ENCODE measurements around the gene ABCG1.

Gene ABCG1

DNA sequence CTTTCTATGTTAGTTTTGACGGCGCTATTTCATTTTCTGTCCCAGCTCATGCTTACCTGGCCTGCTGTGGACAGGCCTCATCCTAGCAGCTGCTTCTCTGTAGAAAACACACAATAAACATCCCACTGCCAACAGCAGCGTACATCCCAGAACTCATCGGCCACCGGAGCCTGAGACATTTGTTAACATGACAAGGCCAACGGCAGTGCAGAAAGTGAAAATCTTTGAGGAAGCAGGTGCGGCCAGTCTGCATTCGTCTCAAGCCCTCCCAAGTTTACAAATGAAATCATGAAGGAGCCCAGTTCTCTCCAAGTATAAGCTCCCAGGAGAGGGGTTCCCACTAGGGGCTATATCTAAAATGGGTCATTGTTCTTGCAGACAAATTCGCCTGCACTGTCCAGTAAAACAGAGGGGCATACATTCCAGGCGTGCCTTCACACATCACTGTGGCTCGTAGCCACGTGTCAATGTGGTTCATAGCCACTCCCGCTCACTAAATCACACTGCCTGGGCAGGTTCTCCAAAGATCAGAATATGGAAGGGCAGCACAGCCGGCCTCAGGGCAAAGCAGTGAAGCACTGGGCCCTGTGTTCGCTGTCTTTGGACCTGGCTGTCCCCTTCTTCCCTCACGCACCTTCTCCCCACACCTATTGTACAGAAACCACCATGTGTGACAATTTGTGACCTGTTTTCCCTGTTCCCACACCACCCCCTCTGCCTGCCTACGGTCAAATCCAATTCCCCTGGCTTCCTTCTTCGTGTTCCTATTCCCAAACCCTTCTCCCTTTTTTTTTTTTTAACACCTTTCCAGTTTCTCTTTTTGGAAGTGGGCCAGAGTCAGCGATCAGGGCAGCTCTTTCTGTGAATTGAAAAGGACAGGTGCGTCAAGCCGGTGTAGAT is 27.0 kb upstream of the ABCG1 start:
- DNase-seq (ENCODE audit: low spot score) = no peak

DNA sequence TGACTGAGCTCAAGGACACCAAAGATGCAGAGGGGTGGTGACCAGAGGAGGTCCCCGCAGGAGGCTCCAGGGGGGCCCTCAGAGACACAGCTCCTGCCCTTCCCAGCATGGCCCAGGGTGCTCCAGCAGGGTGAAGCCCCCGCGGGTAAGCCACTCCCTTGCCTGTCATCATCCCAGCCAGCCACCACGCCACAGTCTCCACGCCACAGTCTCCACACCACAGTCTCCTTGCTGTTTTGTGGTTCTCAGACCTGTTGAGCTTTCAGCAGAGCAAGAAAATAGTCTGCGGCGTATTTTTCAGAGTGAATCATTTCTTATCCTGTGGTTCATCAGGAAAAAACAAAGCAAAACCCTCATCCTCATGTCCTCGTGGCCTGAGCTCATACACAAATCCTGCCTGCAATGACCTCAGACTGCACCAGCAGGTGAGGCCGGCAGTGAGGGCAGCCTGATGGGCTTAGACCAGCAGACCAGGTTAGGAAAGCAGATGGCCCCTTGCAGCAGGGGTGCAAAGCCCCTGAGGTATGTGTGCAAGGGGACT is 25.7 kb upstream of the ABCG1 start:
- DNase-seq (ENCODE audit: low spot score) = no peak

DNA sequence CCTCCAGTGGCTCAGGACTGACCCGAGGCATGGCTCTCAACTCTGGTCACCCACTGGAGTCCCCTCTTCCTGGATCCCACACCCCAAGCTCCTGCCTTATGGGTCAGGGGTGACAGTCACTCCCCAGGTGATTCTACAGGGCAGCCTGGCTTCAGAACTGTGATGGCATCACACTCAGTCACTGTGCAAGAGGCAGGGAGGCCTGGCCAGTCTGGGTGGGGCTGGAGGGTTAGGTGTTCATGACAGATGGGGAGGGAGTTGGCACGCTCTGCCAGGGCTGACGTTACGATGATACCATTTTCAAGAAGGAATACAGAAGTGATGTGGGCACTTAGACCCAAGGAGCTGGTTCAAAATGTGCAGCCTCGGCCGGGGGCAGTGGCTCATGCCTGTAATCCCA is 25.2 kb upstream of the ABCG1 start:
- DNase-seq (ENCODE audit: low spot score) = no peak

DNA sequence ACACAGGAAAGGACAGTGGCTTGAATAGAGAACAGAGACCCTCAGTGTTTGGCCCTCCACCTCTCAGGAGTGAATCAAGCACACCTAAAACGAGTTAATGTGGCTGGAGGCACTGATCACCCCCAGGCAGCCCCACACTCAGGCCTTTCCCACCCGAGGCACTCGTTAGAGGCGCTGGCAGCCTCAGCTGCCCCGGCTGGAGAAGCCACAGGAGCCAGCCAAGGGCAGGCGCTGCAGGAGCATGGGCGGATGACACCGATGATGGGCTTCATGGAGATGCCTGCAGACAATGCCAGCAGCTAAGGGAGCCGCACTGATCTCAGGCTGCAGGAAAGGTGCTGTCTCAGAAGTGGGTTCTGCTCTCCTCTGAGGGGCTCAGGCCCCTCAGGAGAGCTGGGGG is 24.1 kb upstream of the ABCG1 start:
- no peak for DNase-seq (ENCODE audit: low spot score)

DNA sequence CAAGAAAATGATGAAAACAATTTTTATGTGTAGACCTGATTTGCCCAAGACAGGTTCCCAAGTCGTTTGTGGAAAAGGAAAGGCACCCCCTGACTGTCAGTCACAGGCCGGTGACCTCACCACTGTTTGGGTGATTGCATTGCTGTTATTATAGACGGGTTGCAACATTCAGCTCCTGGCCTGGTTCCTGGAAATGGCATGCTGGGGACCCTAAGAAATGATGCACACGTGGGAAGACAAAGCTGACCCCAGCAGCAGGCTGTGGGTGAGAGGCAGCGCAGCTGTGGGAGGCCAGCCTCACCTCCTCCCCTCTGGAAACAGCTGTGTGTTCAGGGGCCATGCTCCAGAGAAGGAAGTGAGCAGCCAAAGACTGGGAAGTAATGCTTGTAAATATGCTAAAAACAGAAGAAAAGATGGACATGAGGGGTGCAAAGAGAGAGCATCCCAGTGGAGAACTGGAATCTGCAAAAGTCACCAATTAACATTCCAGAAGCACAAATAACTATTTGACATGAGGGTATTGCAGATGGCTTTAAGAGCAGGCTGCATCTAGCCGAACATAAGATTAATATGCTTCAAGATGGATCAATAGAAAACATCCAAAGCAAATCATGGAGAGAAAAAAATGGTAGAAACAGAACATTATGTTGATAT is 23.4 kb upstream of the ABCG1 start:
- no peak for DNase-seq (ENCODE audit: low spot score)

DNA sequence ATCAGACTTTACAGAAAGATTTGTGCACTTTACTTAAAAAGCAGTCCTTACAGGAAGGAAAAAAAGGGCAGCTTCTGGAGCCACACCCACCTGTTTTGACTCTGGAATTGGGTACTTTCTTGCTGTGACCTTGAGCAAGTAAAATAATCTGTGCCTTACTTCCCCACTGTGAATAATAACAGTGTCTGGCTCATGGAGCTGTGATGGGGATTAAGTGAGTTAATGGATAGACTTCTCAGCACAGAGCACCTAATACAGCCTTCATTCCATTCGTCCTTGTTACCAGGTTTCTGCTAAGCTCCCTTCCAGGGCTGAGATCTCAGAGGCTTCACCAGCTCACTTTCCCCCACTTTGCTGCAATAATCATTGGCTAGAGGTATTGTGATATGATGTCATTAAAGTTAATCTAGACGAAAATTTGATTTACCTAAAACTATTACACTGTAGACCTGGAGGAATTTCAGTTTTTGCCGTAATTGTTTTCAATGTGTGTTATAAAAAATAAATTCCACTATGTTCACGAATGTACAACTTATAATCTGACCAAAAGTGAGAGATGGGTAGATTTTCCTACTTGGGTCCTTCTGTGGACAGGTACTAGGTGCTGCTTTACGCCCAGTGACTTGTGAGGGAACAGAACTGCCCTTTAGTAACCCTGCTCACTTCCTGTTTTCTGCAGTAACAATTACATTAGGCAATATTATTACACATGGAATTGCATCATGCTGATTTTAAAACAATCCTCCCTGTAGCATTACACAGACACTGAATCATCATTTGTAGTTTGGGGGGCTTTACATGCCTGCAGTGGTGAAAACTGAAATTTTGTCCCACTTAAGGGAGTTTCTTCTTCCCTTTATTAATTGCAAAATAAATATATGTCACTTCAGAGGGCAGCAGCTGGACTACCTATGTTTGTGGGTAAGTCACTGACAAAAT is 19.7 kb upstream of the ABCG1 start:
- DNase-seq (ENCODE audit: low spot score) = peak; percentile 63

DNA sequence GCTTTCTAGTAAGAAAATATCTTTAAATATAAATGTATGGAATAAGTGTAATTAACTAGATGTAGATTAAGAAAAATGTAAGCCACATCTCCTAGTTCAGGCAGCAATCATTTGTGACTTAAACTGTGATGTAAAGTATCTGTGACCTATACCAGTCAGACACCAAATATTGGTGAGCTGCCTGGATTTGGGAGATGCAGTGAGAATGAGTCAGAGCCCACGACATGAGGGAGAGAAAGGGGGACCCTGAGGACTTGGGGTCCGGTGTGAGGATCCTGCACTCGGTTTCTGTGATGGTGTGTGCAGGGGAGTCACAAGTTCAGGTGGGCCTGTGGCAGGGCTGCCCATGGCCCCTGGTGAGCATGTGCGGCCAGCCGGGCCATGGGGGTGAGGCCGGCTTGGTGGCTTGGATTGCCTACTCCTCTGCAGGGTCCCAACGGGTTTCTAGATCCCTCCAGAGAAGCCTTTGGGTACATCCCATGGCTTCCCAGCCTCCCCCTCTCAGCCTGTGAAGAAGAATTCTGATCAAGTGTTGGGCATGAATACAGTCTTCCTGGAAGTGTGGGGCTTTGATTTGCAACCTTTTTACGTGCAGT is 19.0 kb upstream of the ABCG1 start:
- DNase-seq (ENCODE audit: low spot score) = no peak

DNA sequence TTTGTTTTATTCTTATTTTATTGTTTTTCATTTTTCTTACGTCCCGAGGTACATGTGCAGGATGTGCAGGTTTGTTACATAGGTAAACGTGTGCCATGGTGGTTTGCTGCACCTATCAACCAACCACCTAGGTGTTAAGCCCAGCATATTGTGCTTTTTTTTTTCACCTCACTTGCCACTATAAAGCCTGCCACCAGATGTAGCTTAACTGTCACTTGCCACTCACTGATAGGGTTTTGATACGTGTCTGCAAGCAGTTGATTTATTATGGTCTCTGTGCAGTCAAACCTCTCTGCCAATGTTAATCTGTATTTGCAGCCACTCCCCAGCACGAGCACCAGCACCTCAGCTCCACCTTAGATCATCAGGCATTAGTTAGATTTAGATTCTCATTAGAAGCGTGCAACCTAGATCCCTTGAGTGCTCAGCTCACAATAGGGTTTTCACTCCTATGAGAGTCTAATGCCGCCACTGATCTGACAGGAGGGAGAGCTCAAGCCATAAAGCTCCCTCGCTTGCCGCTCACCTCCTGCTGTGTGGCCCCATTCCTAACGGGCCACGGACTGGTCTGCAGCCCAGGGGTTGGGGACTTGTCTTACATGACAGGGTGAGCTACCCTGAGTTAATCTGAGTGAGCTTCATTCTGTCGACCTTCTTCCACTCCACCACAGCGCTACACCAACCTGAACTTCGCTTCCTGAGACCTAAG is 17.9 kb upstream of the ABCG1 start:
- no peak for DNase-seq (ENCODE audit: low spot score)

DNA sequence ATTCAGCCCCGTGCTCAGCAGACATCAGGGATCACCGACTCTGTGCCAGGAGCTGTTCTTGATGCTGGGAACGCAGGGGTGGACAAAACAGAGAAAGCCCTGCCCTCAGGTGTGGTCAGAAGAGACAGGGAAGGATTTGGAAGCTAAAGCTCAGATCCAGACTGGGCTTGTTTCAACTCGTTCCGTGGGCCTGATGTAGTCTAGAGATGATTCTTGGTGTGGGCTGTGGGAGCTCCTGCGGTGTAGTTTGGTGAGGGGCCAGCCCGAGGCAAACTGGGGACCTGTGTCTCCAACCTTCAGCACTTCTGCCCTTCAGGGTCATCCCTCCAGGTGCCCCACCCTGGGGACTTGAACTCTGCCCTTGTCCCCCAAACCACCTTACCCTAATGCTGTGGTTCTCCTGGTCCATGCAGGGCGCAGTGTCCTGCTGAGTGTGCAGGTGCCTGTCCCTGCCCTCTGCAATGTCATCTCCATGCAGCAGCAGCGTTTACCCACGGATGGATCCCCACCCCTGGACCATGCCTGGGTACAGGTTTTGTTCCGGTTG is 17.3 kb upstream of the ABCG1 start:
- no peak for DNase-seq (ENCODE audit: low spot score)

DNA sequence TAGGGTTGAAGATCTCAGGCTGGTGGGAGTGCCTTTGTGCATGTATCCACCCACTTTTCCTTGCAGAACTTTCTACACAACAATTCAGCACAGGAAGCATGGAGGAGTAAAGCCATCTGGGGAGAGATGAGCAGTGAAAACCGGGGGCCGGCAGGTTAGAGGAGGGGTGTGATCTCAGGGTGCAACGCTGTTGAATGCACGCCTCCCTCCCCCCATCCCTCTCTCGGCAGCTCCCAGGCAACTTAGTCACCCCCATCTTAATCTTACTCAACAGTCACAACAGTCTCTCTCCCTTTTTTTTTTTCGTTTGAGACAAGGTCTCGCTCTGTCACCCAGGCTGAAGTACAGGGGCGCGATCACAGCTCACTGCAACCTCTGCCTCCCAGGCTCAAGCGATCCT is 16.6 kb upstream of the ABCG1 start:
- no peak for DNase-seq (ENCODE audit: low spot score)

DNA sequence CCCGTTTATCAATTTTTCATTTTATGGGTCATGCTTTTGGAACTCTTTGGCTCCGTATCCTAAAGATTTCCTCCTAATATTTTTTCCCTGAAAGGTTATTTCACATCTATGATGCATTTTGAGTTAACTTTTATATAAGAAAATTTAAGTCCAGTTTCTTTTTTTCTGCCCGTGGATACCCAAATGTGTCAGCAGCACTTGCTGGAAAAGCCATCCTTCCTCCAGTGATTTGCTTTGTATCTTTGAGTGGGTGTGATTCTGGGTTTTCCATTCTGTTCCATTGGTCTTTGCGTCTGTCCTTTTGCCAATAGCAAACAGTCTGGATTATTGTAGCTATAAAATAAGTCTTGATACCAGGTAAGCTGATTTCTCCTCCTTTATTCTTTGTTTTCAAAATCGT is 15.6 kb upstream of the ABCG1 start:
- no peak for DNase-seq (ENCODE audit: low spot score)

DNA sequence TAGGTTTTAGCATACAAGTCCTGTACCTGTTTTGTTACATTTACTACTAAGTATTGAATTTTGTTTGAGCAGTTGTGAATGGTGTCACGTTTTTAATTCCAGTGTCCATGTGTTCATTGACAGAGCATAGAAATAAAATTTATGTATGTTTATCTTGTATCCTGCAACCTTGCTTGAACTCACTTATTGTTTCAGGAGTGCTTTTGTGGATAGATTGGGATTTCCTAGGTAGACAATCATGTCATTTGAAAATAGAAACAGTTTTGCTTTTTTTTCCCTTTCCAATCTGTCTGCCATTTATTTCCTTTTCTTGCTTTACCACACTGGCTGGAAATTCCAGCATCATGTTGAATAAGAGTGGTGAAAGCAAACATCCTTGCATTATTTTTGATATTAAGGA is 15.0 kb upstream of the ABCG1 start:
- DNase-seq (ENCODE audit: low spot score) = no peak

DNA sequence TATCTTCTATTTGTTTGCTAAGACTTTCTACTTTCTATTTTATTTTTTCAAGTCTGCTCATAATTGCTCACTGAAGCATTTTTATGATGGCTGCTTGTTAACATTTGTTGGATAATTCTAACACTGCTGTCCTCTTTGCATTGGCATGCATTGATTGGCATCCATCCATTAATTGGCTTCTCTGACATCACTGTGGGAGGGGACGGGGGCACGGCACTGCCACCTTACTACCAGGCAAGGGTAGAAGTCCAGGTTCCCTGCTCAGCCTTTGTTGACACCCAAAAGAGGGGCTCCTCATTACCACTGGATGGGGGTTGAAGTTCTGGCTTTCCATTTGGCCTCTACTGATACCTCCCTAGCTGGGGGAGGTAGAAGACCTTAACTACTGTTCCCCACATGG is 11.5 kb upstream of the ABCG1 start:
- DNase-seq (ENCODE audit: low spot score) = no peak

DNA sequence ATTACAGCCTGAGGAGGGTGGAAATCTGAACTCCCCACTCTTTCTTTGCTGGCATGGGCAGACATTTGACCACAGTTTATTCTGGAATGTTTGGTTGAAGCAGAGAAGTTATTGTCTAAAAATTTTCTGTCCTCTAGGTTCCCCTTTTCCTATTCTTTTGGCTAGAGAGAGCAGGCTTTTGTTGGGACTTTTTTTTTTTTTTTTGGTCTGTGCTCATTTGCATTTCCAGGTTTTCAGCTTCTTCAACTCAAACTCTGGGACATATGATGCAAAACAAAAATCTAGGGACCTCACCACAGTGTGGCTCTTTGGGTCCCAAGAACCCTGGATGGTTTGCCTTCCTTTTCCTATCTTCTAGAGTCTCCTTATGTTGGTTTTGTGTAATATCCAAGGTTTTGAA is 10.9 kb upstream of the ABCG1 start:
- no peak for DNase-seq (ENCODE audit: low spot score)

DNA sequence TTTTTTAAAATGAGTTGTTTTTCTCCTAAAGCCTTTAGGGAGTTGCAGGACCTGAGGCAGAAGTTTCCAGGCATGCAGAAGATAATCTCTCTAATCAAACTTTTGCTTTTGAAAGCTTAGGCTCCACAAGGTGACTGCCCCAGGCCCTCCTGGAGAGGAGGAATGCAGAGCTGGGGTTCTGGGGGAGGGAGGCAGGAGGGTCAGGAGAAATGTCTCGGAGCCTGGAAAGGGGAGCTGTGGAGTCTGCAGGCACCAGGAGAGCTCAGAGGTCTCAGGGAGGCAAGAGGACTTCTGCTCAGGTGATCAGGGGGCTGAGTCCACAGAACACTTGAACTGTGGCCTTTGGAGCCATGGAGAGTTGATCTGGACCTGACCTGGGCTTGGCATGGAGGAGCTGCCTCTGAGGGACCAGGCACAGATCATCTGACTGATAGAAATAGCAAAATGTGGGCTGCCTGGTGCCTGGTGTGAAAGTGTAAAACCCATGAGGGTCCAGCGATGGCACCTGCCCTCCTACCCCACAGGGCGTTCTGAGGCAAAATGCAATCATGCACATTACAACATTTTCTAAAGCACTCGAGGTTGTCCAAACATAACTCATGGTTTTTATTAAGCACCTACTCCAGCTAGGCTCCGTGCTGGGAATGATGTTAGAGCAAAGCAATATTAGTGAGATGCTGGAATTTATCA is 10.0 kb upstream of the ABCG1 start:
- DNase-seq (ENCODE audit: low spot score) = no peak

DNA sequence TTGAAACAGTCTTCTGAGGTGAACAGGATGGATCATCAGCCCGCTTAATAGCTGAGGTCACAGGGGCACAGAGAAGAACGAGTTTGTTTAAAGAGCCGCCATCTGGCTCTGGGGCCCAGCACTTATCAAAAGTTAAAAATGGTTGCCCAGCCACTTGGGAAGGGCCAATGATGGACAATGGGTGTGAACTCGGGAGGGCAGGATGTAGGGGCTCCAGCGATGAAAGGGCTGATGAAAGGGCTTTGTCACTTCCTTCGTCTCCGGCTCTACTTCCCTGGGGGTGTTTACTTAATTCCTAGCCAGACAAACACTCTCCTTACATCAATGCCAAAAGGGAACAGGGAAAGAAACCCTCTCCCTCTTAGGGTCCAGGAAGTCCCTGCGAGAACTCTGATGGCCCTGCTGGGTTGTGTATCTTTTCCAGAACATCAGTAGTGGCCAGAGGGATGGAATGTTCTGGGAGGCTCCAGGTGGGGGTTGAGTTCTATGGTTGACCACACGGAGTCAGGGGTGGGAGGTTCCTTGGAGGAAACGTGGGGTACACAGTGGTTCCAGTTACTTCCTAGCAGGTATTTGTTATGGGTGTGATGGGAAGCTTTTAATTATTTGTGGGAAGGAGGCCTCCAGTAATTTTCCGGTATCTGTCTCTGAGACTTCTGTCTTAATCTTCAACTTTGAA is 9.0 kb upstream of the ABCG1 start:
- no peak for DNase-seq (ENCODE audit: low spot score)

DNA sequence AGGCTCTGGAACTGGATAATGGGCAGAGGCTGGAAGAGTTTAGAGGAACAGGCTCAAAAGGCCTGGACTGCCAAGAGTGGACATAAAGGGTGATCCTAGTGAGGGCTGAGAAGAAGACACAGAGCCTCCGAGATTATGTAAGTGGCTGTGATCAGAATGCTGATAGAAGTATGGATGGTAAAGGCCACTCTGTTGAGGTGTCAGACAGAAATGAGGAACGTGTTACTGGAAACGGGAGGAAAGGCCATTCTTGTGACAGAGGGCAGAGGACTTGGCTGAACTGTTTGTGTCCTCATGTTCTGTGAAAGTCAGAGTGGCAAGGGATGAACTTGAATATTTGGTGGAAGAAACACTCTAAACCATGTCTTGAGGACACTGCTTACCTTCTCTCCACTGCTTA is 6.7 kb upstream of the ABCG1 start:
- DNase-seq (ENCODE audit: low spot score) = no peak

DNA sequence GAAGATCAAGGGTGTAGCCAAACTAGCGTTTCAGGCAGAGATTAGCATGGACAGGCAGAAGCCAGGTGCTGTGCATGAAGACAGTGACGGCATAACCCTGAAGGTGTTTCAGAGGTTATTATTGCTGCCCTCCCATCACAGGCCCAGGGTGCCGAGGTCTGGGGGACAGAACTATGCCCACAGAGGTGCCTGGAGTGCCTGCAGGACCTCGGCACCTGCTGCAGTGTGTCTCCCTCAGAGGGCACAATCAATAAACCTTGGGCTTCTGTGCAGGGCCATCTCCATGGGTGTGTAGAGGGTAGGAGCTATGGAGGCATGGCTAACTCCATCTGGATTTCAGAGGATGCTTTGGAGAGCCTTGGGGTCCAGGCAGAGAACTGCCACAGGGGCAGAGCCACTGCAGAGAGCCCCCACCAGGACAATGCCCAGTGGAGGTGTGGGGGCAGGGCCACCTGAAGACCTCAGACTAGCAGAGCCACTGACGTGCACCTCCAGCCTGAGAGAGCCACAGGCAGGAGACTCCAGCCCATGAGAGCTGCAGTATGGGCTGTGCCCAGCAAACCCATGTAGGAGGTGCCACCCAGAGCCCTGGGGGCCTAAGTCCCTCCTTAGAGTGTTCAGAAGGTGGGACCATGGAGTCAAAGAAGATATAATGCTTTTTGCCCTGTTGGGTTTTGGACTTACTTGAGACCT is 5.7 kb upstream of the ABCG1 start:
- no peak for DNase-seq (ENCODE audit: low spot score)

DNA sequence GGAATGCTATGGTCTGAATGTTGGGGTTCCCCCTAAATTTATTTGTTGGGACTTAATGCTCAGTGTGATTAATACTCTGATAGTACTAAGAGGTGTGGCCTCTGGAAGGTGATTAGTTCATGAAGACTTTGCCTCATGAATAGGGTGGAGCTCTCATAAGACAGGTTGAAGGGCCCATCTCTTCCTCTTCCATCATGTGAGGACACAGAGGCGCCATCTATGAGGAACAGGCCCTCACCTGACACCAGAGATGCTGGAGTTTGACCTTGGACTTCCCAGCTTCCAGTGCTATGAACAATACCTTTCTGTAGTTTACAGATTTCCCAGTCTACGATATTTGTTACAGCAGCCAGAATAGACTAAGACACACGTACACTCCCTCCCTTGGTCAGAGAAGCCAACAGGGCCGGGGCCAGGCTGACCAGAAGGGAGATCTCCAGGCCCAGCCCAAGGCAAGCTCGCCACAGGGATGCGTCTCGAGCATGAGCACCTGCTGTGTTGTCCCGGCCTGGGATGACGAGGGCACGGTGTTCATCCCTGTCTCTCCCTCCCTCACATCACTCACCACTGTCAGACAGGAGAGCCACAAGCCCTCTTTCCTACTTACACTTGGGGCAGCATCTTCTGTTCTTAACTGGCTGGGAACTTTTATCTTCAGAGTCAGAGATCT is 4.7 kb upstream of the ABCG1 start:
- no peak for DNase-seq (ENCODE audit: low spot score)

All from AG08395 (cell line).